ENCODE measurements around the gene ASGR2. TPM values are rescaled to one million over a fixed set of nuclear protein-coding genes. Genes with fewer than 3 reads are reported as not detected.

ASGR2 gene
- total and polyA plus RNA-seq, 2 of the 13 experiments (the other 11 are each of a cell fraction or from before 2014, with no cell fraction given): 320 to 754 TPM

- TF ChIP-seq FOXP4 (CRISPR knock-in tag; IDR thresholded peaks at IDR 0.05): peak; percentile 57
- no peak for TF ChIP-seq MIER2 (CRISPR knock-in tag; IDR thresholded peaks at IDR 0.05)
- TF ChIP-seq NCOR1 (IDR thresholded peaks at IDR 0.05; ENCODE audit: borderline replicate concordance, low read length): peak; percentile 88
- TF ChIP-seq ZXDC (CRISPR knock-in tag; IDR thresholded peaks at IDR 0.05): no peak
- TF ChIP-seq, protein P1, sequence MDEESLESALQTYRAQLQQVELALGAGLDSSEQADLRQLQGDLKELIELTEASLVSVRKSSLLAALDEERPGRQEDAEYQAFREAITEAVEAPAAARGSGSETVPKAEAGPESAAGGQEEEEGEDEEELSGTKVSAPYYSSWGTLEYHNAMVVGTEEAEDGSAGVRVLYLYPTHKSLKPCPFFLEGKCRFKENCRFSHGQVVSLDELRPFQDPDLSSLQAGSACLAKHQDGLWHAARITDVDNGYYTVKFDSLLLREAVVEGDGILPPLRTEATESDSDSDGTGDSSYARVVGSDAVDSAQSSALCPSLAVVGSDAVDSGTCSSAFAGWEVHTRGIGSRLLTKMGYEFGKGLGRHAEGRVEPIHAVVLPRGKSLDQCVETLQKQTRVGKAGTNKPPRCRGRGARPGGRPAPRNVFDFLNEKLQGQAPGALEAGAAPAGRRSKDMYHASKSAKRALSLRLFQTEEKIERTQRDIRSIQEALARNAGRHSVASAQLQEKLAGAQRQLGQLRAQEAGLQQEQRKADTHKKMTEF (CRISPR knock-in tag; IDR thresholded peaks at IDR 0.05): peak; percentile 71
- peak; percentile 15; the same call in 1 of the 2 replicates for TF ChIP-seq TSC22D2 (CRISPR knock-in tag; IDR thresholded peaks at IDR 0.05; ENCODE audit: borderline replicate concordance)
- TF ChIP-seq TARDBP (CRISPR knock-in tag; IDR thresholded peaks at IDR 0.05): no peak
- no peak; the same call in none of the 2 replicates for TF ChIP-seq IRF2 (CRISPR knock-in tag; IDR thresholded peaks at IDR 0.05)
- TF ChIP-seq ISL2 (CRISPR knock-in tag; IDR thresholded peaks at IDR 0.05): peak; percentile 27; the same call in 1 of the 2 replicates
- TF ChIP-seq ZNF704 (CRISPR knock-in tag; IDR thresholded peaks at IDR 0.05; ENCODE audit: borderline replicate concordance): no peak
- TF ChIP-seq KDM1A (CRISPR knock-in tag; IDR thresholded peaks at IDR 0.05): no peak
- TF ChIP-seq ZNF75D (CRISPR knock-in tag; IDR thresholded peaks at IDR 0.05; ENCODE audit: borderline replicate concordance): no peak
- TF ChIP-seq MED13 (CRISPR knock-in tag; IDR thresholded peaks at IDR 0.05): peak; percentile 85; the same call in 1 of the 2 replicates
- TF ChIP-seq SCMH1 (CRISPR knock-in tag; IDR thresholded peaks at IDR 0.05; ENCODE audit: borderline replicate concordance): no peak
- peak; percentile 62; the same call in 1 of the 2 replicates for TF ChIP-seq RBFOX2 (IDR thresholded peaks at IDR 0.05; ENCODE audit: low read depth, low read length)
- no peak for TF ChIP-seq MIXL1 (CRISPR knock-in tag; IDR thresholded peaks at IDR 0.05)
- TF ChIP-seq KMT2B (CRISPR knock-in tag; IDR thresholded peaks at IDR 0.05): 0 out of 2 replicates have a peak, but pooled peaks have one; percentile 38
- peak; percentile 94 for TF ChIP-seq CEBPB (IDR thresholded peaks at IDR 0.05; ENCODE audit: borderline replicate concordance, low read depth, low read length)
- peak; percentile 68; the same call in 1 of the 2 replicates for TF ChIP-seq ZNF724P (CRISPR knock-in tag; IDR thresholded peaks at IDR 0.05; ENCODE audit: borderline replicate concordance)
- TF ChIP-seq ZSCAN5A (CRISPR knock-in tag; IDR thresholded peaks at IDR 0.05; ENCODE audit: borderline replicate concordance): no peak
Measured at GRCh38 chr17:7114875-7115614, 423 bp upstream of the ASGR2 start (continued).
